Caco-2 (cell line): ENCODE results near the gene ATXN7L1. TPM values are rescaled to one million over a fixed set of nuclear protein-coding genes. Genes with fewer than 3 reads are reported as not detected.

Source experiments
- BruUV-seq: library from RNA; stranded (reverse); fragments of 400-500 nt; replicated peaks from 2 replicates; lab custom pipeline; 2021; lab: Mats Ljungman, UMichigan
- CTCF ChIA-PET: fragments of 300-600 bp; sonication (Branson Sonifier 250); formaldehyde crosslinking; loops from one replicate; lab custom pipeline; 2022; ENCODE audit warnings: antibody characterized with exemption; lab: Charles Lee
- POLR2A ChIA-PET: fragments of 300-600 bp; sonication (Branson Sonifier 250); formaldehyde crosslinking; loops from one replicate; lab custom pipeline; 2022; ENCODE audit warnings: antibody characterized with exemption; lab: Charles Lee
- DNase-seq, 2 experiments: peaks; one replicate each; pipeline versions ENCODE4 v3.0.0 to v3.0.0-alpha.2; 2020 to 2022
- H3K27me3 ChIP-seq: replicated peaks from 2 replicates; pipeline ENCODE4 v1.6.0; 2011; ENCODE audit warnings: low read length; ENCODE audit not compliant: control insufficient read depth, insufficient read depth
- H3K36me3 ChIP-seq: 2 replicates; pipeline ENCODE4 v1.5.1; 2011; ENCODE audit warnings: low read length; ENCODE audit not compliant: control insufficient read depth, insufficient read depth
- H3K4me1 ChIP-seq: fragments of 250-450 bp; sonication (Bioruptor Pico); 2 replicates; pipeline ENCODE4 v1.5.1; 2020; ENCODE audit warnings: mild to moderate bottlenecking
- H3K4me3 ChIP-seq: 2 replicates; pipeline ENCODE4 v1.5.1; 2011; ENCODE audit warnings: low read depth, mild to moderate bottlenecking, control low read depth, low read length
- H3K9me3 ChIP-seq: fragments of 250-450 bp; sonication (Bioruptor Pico); 2 replicates; pipeline ENCODE4 v1.5.1; 2020; ENCODE audit warnings: mild to moderate bottlenecking, moderate library complexity
- H3K27ac Mint-ChIP-seq: one replicate; pipeline ENCODE4 v1.8.0; 2022; ENCODE audit warnings: mixed read lengths; ENCODE audit not compliant: unreplicated experiment
- H3K27me3 Mint-ChIP-seq: one replicate; pipeline ENCODE4 v1.8.0; 2022; ENCODE audit warnings: mixed read lengths; ENCODE audit not compliant: insufficient read depth, unreplicated experiment
- H3K36me3 Mint-ChIP-seq: one replicate; pipeline ENCODE4 v1.8.0; 2022; ENCODE audit warnings: mild to moderate bottlenecking, mixed read lengths; ENCODE audit not compliant: insufficient read depth, unreplicated experiment
- H3K4me1 Mint-ChIP-seq: one replicate; pipeline ENCODE4 v1.8.0; 2022; ENCODE audit warnings: low read depth, mixed read lengths; ENCODE audit not compliant: unreplicated experiment
- H3K4me3 Mint-ChIP-seq: one replicate; pipeline ENCODE4 v1.8.0; 2022; ENCODE audit warnings: mild to moderate bottlenecking, moderate library complexity, mixed read lengths; ENCODE audit not compliant: unreplicated experiment
- H3K9me3 Mint-ChIP-seq: one replicate; pipeline ENCODE4 v1.8.0; 2022; ENCODE audit warnings: mixed read lengths; ENCODE audit not compliant: unreplicated experiment
- intact Hi-C: fragments of 100-400 bp; cut with micrococcal nuclease; formaldehyde crosslinking; loops from one replicate; pipeline ENCODE4 v1.10.0; 2022; ENCODE audit not compliant: unreplicated experiment
- total RNA-seq: library from RNA; stranded (reverse); gene quantifications from 2 replicates; pipeline ENCODE4 v1.2.3, GENCODE V29; 2022
- TF ChIP-seq, protein P1 (sequence below), 2 experiments: fragments of 200-600 bp in 1 of 2; IDR thresholded peaks; 1 replicate in 1 of 2; 2 replicates in 1 of 2; pipeline versions ENCODE4 v1.5.1 to v1.8.0; 2011 to 2022; ENCODE audit warnings: antibody characterized with exemption in 1 of 2, control low read depth in 1 of 2, inconsistent platforms in 1 of 2, low read depth in 1 of 2, low read length in 1 of 2, mild to moderate bottlenecking in 1 of 2, moderate library complexity in 1 of 2; ENCODE audit not compliant: insufficient read depth in 1 of 2, severe bottlenecking in 1 of 2, unreplicated experiment in 1 of 2

Gene ATXN7L1
- total RNA-seq, 1 experiment from 2014 or later, result 14.1 TPM

DNA sequence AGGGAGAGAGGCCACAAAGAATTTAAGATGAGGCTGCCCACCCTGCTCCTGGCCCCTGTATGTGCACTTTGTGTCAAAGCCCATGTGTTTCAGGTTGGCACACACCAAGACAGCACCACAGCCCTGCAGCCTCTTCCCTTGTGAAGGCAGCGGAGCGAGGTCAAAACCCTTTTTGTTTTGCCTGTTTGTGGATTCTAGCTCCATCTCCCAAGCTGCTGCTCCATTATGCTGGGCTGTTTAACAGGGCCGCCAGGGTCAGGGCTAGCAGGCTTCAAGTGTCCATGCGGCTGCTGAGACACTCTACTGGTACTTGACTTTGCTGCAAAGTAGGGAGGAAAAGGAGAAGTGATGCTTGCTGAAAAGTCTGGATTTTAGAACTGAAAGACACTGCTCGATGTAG lies 152.8 kb downstream of the ATXN7L1 start:
- CTCF ChIA-PET, result no interaction called here
- no peak overlapping the region for H3K27ac Mint-ChIP-seq

DNA sequence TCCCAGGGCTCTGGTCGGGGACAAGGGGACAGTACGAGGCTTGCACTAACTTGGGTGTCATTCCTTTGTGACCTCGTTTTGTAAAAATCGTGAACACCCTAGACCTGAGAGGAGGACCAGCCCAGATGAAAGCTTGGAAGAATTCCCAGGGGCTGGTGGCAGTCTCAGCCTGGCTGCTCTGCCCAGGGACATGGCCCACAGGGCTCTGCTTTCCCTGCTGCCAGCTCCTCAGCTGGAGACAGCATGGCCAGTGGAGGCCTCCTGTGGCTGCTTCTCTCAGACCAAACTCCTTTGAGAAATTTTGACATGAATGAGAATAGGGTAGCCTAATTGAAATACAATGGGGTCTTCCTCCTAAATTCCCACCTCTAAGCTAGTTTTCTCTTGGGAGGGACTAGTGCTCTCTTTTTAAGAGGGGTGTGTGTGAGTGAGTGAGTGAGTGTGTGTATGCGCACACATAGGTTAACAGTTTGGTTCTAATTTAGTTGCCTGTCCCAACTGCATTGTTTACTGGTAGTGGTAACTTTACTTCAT lies 154.8 kb downstream of the ATXN7L1 start:
- H3K4me1 Mint-ChIP-seq, result peaks cover 7% of the 10 kb centered on the region
- POLR2A ChIA-PET, result no interaction called here
- BruUV-seq, result no TSS peak
- TF ChIP-seq, protein P1, sequence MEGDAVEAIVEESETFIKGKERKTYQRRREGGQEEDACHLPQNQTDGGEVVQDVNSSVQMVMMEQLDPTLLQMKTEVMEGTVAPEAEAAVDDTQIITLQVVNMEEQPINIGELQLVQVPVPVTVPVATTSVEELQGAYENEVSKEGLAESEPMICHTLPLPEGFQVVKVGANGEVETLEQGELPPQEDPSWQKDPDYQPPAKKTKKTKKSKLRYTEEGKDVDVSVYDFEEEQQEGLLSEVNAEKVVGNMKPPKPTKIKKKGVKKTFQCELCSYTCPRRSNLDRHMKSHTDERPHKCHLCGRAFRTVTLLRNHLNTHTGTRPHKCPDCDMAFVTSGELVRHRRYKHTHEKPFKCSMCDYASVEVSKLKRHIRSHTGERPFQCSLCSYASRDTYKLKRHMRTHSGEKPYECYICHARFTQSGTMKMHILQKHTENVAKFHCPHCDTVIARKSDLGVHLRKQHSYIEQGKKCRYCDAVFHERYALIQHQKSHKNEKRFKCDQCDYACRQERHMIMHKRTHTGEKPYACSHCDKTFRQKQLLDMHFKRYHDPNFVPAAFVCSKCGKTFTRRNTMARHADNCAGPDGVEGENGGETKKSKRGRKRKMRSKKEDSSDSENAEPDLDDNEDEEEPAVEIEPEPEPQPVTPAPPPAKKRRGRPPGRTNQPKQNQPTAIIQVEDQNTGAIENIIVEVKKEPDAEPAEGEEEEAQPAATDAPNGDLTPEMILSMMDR (IDR thresholded peaks at IDR 0.05; ENCODE audit: insufficient read depth in 1 of 2, low read depth in 1 of 2, low read length in 1 of 2, severe bottlenecking in 1 of 2, unreplicated experiment in 1 of 2), result no peak
- no peak overlapping the region for H3K27ac Mint-ChIP-seq
- Histone ChIP-seq H3K4me3 (no peak overlapping the region), H3K4me1 (no peaks in the 10 kb centered on the region), H3K36me3 (no peaks in the 10 kb centered on the region), H3K27me3 (no peaks in the 10 kb centered on the region), H3K9me3 (no peaks in the 10 kb centered on the region)
- CTCF ChIA-PET, result interaction anchor here (0.6 kb wide), 1 partner anchor 13 kb away, joined by 4 read pairs; no protein-coding TSS in a partner anchor
- no peak overlapping the region for H3K4me3 Mint-ChIP-seq
- no peaks in the 10 kb centered on the region for H3K27me3 Mint-ChIP-seq
- intact Hi-C loops, result no loop called here
- no peaks in the 10 kb centered on the region for H3K36me3 Mint-ChIP-seq
- no peak for DNase-seq
- H3K9me3 Mint-ChIP-seq, result no peaks in the 10 kb centered on the region

More for the DNA sequence above, 152.8 kb downstream of the ATXN7L1 start:
- Mint-ChIP-seq H3K4me3 (no peak overlapping the region), H3K4me1 (peaks cover 4% of the 10 kb centered on the region), H3K36me3 (no peaks in the 10 kb centered on the region), H3K27me3 (no peaks in the 10 kb centered on the region), H3K9me3 (no peaks in the 10 kb centered on the region)
- TF ChIP-seq, protein P1 (IDR thresholded peaks at IDR 0.05; ENCODE audit: insufficient read depth in 1 of 2, low read depth in 1 of 2, low read length in 1 of 2, severe bottlenecking in 1 of 2, unreplicated experiment in 1 of 2), result no peak
- H3K9me3 ChIP-seq, result no peaks in the 10 kb centered on the region
- no peaks in the 10 kb centered on the region for H3K27me3 ChIP-seq
- no peaks in the 10 kb centered on the region for H3K4me1 ChIP-seq
- POLR2A ChIA-PET, result no interaction called here
- intact Hi-C loops, result no loop called here
- no TSS peak for BruUV-seq
- no peak overlapping the region for H3K4me3 ChIP-seq
- no peaks in the 10 kb centered on the region for H3K36me3 ChIP-seq
- no peak for DNase-seq

DNA sequence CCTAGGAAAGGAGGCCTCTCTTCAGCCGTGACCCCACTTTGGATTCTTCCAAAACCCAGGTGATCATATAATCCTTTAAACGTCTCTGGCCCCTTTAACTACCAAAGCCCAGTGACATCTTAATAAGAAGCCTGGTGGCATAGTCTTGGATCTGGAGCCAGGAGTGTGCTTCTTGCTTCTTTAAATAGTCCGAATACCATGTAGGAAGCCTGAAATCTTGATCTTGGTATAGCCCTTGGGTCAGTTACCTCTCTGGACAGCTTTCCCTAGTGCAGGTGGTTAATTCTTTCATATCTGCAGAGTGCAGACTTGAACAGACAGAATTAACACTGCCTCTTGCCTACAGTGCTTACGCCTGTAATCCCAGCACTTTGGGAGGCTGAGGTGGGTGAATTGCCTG lies 156.5 kb downstream of the ATXN7L1 start:
- no peak overlapping the region for H3K4me3 Mint-ChIP-seq
- H3K4me1 Mint-ChIP-seq, result peaks cover 7% of the 10 kb centered on the region
- H3K9me3 ChIP-seq, result no peaks in the 10 kb centered on the region
- no TSS peak for BruUV-seq
- no peaks in the 10 kb centered on the region for H3K4me1 ChIP-seq
- ChIA-PET POLR2A (no interaction called here), CTCF (no interaction called here)
- TF ChIP-seq, protein P1 (IDR thresholded peaks at IDR 0.05; ENCODE audit: insufficient read depth in 1 of 2, low read depth in 1 of 2, low read length in 1 of 2, severe bottlenecking in 1 of 2, unreplicated experiment in 1 of 2), result no peak
- no peaks in the 10 kb centered on the region for H3K9me3 Mint-ChIP-seq
- H3K27me3 Mint-ChIP-seq, result no peaks in the 10 kb centered on the region
- no peak overlapping the region for H3K4me3 ChIP-seq
- H3K36me3 Mint-ChIP-seq, result no peaks in the 10 kb centered on the region
- intact Hi-C loops, result loop anchor here (1.0 kb wide), 1 partner anchor 10 kb away; no protein-coding TSS in a partner anchor
- no peak for DNase-seq
- no peaks in the 10 kb centered on the region for H3K27me3 ChIP-seq
- H3K36me3 ChIP-seq, result no peaks in the 10 kb centered on the region
- no peak overlapping the region for H3K27ac Mint-ChIP-seq
